ENCODE measurements around the gene NALCN. TPM values are rescaled to one million over a fixed set of nuclear protein-coding genes. Genes with fewer than 3 reads are reported as not detected.

Gene NALCN
- total RNA-seq, 1 donor from 2014 or later: 1.1 TPM

DNA sequence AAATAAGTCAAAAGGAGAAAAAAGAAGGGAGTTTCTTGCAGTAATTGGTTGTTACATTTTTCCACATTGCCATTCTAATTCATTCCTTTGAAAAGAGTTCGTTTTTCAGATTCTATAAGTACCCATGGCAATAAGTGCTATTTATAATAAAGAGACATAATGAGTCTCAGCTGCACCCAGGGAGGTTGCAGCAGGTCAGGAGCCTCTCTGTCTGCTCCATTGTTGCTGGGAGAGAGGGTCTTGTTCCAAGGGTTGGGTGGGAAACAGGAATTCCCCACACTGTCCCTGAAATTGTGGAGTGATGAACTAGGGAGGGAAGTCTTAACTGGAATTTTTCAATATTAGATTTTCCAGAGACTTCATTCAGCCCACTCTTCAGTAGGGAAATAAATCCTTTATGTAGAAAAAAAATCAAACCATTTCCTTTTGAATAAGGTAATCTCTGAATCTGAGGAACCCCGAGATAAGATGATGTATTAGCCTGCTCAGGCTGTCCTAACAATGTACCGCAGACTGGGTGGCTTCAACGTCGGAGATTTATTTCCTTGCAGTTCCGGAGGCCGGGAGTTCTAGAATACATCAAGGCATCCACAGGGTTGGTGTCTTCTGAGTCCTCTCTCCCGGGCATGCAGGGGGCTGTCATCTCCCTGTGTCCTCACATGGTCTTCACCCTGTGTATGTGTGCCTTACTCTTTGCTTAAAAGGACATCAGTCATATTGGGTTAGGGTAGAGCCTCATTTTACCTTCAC lies 399.0 kb downstream of the NALCN start:
- no peaks in the 10 kb centered on the region for H3K27me3 Mint-ChIP-seq (ENCODE audit: low read depth, unreplicated experiment)
- DNase-seq (ENCODE audit: low read depth) (no peak), FAIRE-seq (no peak)
- Histone ChIP-seq H3K36me3 (ENCODE audit: insufficient read depth, low read length) (no peaks in the 10 kb centered on the region), H3K4me2 (ENCODE audit: low read length) (no peak overlapping the region), H4K20me1 (ENCODE audit: insufficient read depth, low read length) (no peaks in the 10 kb centered on the region), H3K79me2 (ENCODE audit: insufficient read depth, low read length) (no peaks in the 10 kb centered on the region), H3K4me3 (ENCODE audit: insufficient read depth, low read depth, low read length) (no peak overlapping the region), H3K4me1 (ENCODE audit: insufficient read depth, low read length) (peaks cover 12% of the 10 kb centered on the region), H3K9me3 (ENCODE audit: insufficient read depth, low read depth, low read length) (no peaks in the 10 kb centered on the region), H2AFZ (ENCODE audit: low read depth, low read length) (no peak overlapping the region), H3K9ac (ENCODE audit: low read length) (no peak overlapping the region), H3K27me3 (ENCODE audit: insufficient read depth, low read length) (no peaks in the 10 kb centered on the region), H3K27ac (ENCODE audit: low read depth, low read length) (no peak overlapping the region)
- H3K4me1 Mint-ChIP-seq (ENCODE audit: low read depth, unreplicated experiment): peaks cover 6% of the 10 kb centered on the region
- H3K36me3 Mint-ChIP-seq (ENCODE audit: low read depth, unreplicated experiment): no peaks in the 10 kb centered on the region
- no peak overlapping the region for H3K27ac Mint-ChIP-seq (ENCODE audit: unreplicated experiment)
- no peaks in the 10 kb centered on the region for H3K9me3 Mint-ChIP-seq (ENCODE audit: unreplicated experiment)
- TF ChIP-seq CTCF (IDR thresholded peaks at IDR 0.05; ENCODE audit: insufficient read depth, low read depth, low read length): no peak
- no peak for TF ChIP-seq EZH2 (IDR thresholded peaks at IDR 0.05; ENCODE audit: insufficient read depth, low read length)
- H3K4me3 Mint-ChIP-seq (ENCODE audit: unreplicated experiment): no peak overlapping the region

- H3K9ac ChIP-seq (ENCODE audit: low read length): no peak overlapping the region
- H3K27me3 Mint-ChIP-seq (ENCODE audit: low read depth, unreplicated experiment): no peaks in the 10 kb centered on the region
- no peak overlapping the region for H3K27ac Mint-ChIP-seq (ENCODE audit: unreplicated experiment)
- H3K9me3 Mint-ChIP-seq (ENCODE audit: unreplicated experiment): no peaks in the 10 kb centered on the region
- DNase-seq (ENCODE audit: low read depth): no peak
- no peaks in the 10 kb centered on the region for H3K27me3 ChIP-seq (ENCODE audit: insufficient read depth, low read length)
- no peak overlapping the region for H3K4me2 ChIP-seq (ENCODE audit: low read length)
- H3K4me3 Mint-ChIP-seq (ENCODE audit: unreplicated experiment): no peak overlapping the region
- H3K79me2 ChIP-seq (ENCODE audit: insufficient read depth, low read length): no peaks in the 10 kb centered on the region
- TF ChIP-seq EZH2 (IDR thresholded peaks at IDR 0.05; ENCODE audit: insufficient read depth, low read length) (no peak), CTCF (IDR thresholded peaks at IDR 0.05; ENCODE audit: insufficient read depth, low read depth, low read length) (no peak)
- H3K4me1 ChIP-seq (ENCODE audit: insufficient read depth, low read length): peaks cover 12% of the 10 kb centered on the region
- H3K36me3 Mint-ChIP-seq (ENCODE audit: low read depth, unreplicated experiment): no peaks in the 10 kb centered on the region
- H4K20me1 ChIP-seq (ENCODE audit: insufficient read depth, low read length): no peaks in the 10 kb centered on the region
- no peak overlapping the region for H3K27ac ChIP-seq (ENCODE audit: low read depth, low read length)
- H3K4me3 ChIP-seq (ENCODE audit: insufficient read depth, low read depth, low read length): no peak overlapping the region
- H2AFZ ChIP-seq (ENCODE audit: low read depth, low read length): no peak overlapping the region
- H3K36me3 ChIP-seq (ENCODE audit: insufficient read depth, low read length): no peaks in the 10 kb centered on the region
- no peak for FAIRE-seq
- H3K9me3 ChIP-seq (ENCODE audit: insufficient read depth, low read depth, low read length): no peaks in the 10 kb centered on the region
- H3K4me1 Mint-ChIP-seq (ENCODE audit: low read depth, unreplicated experiment): peaks cover 6% of the 10 kb centered on the region
Observed at GRCh38 chr13:101016475-101016874, 399.8 kb downstream of the NALCN start.

DNA sequence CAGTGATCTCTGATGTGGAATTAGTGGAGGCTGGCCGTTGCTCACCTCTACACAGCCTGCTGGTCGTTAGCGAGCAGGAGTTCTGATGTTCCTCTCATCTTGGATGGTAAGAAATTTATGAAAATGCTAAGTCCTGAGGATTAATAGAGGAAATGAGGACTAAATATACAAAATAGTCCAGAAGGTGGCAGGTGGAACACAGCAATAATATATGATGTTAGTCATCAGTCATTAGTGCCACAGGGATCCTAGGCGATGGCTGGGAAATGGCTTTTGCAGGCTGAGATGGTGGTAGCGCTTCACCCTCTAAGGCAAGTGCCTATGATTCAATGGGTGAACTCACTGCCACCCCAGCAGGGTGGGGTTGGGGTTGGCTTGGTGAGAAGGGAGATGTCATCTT lies 403.1 kb downstream of the NALCN start:
- FAIRE-seq (no peak), DNase-seq (ENCODE audit: low read depth) (no peak)
- Mint-ChIP-seq H3K27me3 (ENCODE audit: low read depth, unreplicated experiment) (no peaks in the 10 kb centered on the region), H3K4me3 (ENCODE audit: unreplicated experiment) (no peak overlapping the region), H3K9me3 (ENCODE audit: unreplicated experiment) (no peaks in the 10 kb centered on the region), H3K27ac (ENCODE audit: unreplicated experiment) (no peak overlapping the region), H3K4me1 (ENCODE audit: low read depth, unreplicated experiment) (no peaks in the 10 kb centered on the region), H3K36me3 (ENCODE audit: low read depth, unreplicated experiment) (no peaks in the 10 kb centered on the region)
- H3K4me3 ChIP-seq (ENCODE audit: insufficient read depth, low read depth, low read length): no peak overlapping the region
- peaks cover 3% of the 10 kb centered on the region for H3K4me1 ChIP-seq (ENCODE audit: insufficient read depth, low read length)
- H3K27me3 ChIP-seq (ENCODE audit: insufficient read depth, low read length): no peaks in the 10 kb centered on the region
- H4K20me1 ChIP-seq (ENCODE audit: insufficient read depth, low read length): no peaks in the 10 kb centered on the region
- no peaks in the 10 kb centered on the region for H3K36me3 ChIP-seq (ENCODE audit: insufficient read depth, low read length)
- no peaks in the 10 kb centered on the region for H3K79me2 ChIP-seq (ENCODE audit: insufficient read depth, low read length)
- H3K9me3 ChIP-seq (ENCODE audit: insufficient read depth, low read depth, low read length): no peaks in the 10 kb centered on the region
- no peak overlapping the region for H2AFZ ChIP-seq (ENCODE audit: low read depth, low read length)
- no peak overlapping the region for H3K9ac ChIP-seq (ENCODE audit: low read length)
- TF ChIP-seq CTCF (IDR thresholded peaks at IDR 0.05; ENCODE audit: insufficient read depth, low read depth, low read length) (no peak), EZH2 (IDR thresholded peaks at IDR 0.05; ENCODE audit: insufficient read depth, low read length) (no peak)
- no peak overlapping the region for H3K4me2 ChIP-seq (ENCODE audit: low read length)
- H3K27ac ChIP-seq (ENCODE audit: low read depth, low read length): no peak overlapping the region

Data from astrocyte (in vitro differentiated cells and primary cell).